NCI-H2171 (cell line): ENCODE measurements around the gene NRG2.

Source experiments
- DNase-seq: peaks from one replicate; lab custom pipeline; 2025; lab: John Stamatoyannopoulos, UW

NRG2 gene

DNA sequence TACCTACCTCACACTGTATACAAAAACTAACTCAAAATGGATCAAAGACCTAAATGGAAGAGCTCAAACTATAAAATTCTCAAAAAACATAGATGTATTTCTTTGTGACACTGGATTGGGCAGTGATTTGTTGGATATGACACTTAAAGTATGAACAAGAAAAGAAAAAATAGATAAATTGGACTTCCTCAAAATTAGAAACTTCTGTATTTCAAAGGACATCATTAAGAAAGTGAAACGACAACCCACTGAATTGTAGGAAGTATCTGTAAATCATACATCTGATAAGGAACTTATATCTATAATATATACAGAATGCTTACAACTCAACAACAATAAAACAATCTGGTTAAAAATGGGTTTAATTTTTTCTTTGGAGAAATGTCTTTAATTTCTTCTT, 96.7 kb downstream of the NRG2 start:
- no peak for DNase-seq

DNA sequence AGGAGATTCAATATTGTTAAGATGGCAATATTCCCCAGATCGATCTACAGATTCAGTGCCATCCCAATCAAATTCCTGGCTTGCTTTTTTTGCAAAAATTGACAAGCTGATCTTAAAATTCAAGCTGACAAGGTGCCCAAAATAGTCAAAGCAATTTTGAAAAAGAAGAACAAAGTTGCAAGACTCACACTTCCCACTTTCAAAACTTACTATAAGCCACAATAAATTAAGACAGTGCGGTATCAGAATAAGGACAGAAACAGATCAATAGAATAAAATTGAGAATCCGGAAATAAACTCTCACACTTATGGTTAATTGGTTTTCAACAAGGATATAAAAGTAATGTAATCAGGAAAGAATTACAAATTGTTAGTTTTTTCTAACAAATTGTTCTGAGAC, 97.1 kb downstream of the NRG2 start:
- no peak for DNase-seq

DNA sequence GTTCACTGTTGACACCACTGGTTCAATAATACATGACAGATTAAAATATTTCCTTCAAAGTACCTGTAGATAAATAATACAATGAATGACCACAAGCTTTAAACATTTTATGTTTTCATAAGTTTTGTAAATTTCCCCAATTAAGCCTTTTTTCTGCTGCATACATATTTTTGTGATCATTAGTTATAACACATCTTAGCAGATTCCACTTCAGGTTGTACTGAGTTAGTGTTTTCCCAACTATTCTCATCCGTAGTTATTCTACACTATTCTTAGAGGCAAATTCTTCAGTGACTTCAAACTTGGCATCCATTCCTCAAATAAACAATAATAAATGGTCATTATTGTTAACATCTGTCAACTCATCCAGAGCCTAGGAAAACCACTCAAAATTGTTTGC, 100.9 kb downstream of the NRG2 start:
- DNase-seq: no peak

DNA sequence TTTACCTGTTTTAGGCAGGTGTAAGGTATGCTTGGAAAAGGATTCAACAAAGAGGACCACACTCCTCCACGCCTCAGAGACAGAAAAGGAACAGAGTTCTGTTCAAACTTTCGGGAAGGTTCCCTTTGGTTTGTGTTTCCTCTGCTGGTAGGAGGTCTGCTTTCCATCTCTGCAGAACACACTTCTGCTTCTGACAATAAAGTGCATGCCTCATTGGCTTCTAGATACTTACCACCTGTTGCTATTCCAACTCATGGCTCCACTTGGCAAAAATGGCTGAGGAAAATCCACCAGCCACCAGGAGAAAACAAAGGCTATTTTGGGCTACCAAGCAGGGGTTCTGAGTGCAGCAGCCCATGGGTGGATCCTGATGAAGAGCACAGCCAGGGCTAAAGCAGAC, 112.7 kb downstream of the NRG2 start:
- no peak for DNase-seq

DNA sequence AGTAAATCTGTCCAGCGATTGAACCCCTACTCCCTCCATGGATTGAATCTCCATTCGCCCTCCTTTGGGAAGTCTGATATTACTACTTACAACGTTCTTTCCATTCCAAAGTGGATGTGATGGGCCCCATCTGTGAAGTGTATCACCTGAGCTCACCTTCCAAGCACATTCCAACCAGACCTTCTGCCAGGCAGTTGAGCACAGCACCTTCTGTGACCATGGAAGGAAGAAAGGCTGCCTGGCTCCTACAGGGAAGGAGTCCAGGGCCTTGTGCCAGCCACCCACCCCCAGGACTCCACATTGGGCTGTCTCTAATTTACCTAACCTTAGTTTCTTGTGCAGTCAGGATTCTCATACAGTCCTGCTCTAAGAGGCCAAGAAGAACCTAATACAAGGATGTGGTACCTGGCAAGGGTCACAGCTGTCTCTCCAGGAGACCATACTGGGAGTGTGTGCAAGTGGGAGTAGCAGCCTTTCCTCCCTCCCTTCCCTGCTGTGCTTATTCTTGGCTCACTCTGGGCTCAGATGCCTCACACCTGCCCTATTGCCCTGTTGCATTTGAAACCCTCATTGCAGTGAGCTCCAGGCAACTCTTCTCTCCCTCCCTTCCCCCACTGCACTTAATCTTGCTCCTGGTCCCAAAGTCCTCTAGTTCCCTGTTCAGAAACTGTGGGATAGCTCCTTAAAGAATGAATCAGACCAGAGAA, 116.1 kb downstream of the NRG2 start:
- no peak for DNase-seq

DNA sequence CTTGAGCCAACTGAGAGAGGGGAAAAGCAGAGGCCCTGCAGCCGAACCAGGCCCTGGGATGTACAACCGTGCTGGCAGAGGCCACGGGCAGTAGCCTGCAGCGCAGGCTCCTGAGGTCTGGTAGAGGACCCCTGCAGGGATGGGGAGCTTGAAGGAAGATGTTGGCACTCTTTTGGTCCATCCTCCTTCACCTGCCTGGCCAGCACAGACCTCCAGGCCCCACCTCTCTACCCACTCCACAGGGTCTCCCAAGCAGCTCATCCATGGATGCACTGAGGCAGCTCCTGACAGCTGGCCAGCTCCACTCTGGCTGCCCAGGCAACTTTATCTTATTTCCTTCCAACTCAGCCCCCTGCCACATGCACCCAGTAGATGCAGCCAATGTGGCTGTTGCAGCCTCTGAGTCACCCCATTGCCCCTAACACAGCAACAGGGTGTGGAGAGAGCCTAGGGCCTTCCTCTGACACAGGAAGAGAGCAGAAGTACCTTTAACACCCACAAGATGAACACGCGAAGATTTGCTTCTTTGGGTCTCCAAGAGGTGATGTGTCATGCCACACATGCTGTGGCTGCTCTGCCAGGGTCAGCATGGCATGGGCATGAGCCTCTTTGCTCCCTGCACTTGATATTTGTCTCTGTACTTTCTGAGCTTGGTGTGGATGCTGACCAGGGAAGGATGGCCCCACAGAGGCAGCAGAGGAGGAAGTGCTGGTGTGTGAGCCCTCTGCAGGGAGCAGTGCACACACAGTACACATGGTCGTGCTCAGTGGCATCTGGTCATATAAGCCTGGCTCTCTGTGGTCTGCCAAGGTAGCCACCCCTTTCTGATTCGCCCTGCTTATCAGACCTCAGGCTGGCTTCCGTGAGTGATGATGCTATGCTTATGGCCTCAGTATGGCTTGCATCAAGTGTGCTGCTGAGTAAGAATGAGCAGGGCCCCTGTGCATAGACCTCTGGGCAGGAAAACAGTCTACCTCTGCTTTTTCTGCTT, 117.2 kb downstream of the NRG2 start:
- no peak for DNase-seq

DNA sequence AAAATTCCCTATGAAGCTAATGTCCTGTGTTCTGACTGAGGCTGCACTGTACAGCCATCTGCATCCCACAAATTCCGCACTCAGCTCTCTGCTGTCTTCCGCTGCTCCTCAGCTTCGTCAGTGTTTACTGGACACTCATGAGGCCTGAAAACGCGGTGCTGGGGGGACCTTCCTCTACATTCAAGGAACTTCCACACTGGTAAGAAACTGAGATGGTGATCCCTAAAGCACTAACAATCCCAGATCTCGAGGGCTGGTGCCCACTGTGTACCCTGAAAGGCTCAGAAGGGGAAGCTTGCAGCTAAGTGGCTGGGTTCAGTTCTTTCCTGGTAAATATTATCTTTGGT, 117.9 kb downstream of the NRG2 start:
- no peak for DNase-seq

DNA sequence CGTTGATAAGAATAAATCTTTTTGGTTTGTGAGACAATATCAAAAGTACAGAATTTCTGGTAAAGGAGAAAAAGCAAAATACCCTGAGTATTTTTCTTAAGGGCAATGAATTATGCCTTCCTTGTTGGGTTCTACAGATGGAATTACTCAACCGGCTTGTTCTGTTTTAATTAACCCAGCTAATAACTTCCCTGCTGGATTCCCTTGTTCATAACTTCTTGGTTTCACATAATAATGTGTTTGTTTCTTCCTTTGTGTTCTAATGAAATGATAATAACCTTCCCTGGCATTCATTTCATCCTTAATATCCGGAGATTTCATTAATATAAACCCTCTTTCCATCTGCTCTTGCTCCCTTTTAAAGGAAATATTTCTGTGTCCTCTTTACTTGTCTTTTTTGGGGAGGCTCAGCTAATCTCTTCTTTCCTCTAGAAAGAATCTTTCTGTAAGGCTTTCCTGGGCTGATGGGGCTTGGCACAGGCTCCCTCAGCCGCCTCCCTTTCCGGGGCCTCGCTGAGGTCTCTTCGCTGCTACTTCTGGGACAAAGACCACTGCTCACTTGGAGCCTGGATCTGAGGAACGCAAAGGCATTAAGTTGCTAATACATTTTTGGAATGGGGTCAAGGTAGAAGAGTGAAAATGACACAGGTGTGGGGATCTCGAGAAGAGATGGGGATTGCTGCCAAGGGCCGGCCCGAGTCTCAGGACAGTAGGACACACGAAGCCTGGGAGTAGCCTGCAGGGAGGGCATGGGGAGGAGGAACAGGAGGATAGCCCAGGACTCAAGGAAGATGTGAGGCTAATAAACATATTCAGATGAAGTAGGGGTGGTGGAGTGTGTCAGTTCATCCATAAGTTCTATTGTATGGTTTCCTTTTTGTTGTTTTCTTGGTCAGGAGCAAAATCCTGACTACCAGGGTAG, 118.5 kb downstream of the NRG2 start:
- DNase-seq: no peak

DNA sequence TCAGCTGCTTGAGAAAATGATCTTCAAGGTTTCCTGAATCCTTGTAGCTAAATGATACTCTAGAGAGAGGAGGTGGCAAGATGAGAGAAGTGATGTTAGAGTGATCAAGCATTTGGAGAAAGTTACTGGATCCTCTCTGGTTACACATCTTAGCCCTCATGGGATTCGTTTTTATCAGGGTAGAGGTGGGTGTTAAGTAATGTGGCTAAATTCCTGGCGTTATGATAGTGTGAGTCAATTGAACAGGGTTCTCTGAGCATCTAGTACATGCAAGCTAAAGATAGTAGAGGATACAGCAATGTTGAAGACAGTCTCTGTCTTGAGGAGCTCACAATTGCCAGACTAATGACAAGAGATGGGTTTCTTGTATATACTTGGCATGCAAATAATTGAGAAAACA, 123.8 kb downstream of the NRG2 start:
- DNase-seq: no peak

DNA sequence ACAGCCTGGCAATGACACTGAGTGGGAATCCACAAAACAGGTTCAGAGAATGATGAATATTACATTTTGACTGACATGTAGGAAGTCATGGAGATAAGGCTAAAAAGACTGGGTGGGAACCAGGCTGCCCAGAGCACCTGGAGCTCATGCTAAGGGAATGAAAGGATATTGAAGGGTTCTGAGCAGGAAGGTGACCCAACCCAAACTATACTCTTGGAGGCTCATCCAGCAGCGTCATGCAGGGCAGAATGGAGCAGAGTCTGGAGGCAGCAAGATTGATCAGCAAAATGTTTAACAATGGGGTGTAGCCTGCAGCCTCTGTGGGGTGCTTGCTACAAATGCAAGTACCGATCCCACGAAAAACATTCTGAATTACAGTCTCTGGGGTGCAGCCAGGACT, 127.3 kb downstream of the NRG2 start:
- no peak for DNase-seq

DNA sequence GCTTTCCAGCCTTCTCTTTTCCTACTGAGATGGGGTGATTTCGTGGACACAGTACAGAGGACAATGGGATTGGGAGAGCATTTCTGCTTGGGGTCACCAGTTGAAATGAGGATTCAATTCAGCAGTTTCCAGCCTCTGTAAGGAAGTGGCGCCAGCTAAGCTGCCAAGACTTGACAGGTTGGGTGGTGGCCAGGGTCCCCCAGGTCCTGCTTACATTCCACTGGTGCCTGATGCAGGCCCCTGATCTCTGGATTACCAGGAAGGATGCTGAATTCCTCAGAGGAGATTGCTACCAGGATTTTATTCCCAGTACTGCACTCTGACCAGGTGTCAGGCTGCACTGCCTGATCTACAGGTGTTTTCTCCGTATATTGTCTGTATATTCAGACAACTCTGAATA, 127.8 kb downstream of the NRG2 start:
- no peak for DNase-seq

DNA sequence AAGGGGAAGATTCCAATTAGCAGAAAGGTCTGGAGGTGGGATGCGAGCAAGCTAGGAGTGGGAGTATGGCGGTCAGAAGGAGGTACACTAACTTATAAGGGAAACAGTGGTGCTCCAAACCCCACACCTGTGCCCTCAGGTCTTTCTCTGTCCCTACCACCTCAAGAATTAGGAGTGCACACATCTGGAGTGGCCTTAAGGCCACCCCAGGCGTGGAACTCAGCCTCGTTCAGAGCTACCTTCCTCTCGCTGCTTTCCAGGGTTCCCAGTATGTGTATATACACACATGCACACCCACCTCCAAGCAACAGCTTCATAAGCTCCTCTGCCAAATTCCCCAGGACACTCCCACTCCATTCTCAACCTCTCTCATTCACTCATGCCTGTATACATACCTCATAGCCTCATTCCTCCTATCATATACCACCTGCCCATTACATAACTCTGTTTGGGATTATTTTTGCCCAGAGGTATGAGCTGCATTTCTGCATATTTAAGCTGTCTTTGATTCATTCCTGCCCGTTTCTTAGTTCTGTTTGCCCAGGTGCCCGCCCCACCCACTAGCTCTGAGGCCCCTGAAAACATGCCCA, 128.8 kb downstream of the NRG2 start:
- DNase-seq: no peak

DNA sequence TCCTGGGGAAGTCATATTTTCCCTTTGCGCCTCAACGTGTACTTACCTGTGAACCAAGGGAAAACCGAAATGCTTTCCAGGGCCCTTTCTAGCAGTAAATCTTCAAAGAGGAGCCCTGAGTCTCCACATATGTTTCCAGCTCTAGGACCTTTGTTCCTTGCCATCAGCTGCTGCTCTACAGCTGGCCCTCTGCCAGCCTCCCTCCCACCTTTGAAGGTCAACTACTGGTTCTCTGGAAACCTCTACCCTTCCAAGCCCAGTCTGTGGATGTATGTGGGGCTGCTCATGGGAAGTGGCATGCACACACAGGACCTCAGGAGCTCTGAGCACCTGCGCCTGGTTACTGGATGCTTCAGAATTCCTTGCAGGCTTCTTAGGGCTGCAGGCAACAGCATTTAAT, 130.3 kb downstream of the NRG2 start:
- DNase-seq: no peak

DNA sequence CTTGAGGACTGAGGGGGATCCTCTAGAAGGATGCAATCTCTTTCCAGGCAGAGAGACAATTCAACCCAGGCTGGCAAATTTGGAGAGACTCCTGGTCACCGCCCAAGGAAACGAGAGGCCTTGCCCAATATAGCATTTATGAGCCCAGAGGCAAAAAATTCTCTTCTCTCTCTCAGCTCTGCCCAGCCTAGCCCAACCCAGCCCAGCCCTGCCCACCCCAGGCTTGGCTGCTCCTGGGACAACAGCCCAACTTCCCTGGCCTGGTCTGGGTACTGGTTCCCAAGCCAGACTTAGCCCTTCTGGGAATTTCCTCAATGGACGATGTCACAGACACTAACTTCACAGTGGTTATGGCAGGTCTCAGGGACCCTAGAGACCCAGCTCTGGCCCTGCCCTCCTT, 130.9 kb downstream of the NRG2 start:
- DNase-seq: no peak

DNA sequence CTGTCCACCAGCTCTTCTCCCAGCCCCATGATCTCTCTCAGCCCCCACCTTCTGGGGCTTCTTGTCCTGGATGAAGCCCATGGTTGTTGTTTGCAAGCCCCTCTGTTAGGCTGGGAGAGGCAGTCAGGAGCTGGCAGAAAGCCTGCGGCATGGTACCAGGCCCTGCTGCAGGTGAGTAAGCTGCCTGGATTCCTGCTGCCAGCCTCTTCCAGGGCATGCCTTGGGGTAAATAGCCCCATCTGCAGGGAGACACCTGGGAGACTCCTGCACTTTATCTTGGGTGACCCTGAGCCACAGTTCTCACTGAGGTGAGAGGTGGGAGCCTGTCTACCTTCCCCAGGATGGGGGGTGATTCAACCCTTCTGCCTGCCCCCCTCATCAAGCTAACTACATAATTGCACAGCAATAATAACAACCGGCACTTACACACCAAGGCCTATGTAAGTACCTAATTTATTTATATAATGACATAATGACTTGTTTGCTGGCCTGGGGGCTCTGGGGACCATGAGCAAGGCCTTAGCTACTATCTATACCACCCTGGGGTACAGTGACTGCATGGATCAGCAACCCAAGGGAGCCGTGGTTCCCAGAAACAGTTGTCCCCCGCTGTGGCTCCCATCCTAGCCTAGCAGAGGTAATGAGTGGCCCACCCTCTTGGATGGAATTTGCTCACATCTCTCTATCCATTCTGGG, 131.5 kb downstream of the NRG2 start:
- DNase-seq: no peak

DNA sequence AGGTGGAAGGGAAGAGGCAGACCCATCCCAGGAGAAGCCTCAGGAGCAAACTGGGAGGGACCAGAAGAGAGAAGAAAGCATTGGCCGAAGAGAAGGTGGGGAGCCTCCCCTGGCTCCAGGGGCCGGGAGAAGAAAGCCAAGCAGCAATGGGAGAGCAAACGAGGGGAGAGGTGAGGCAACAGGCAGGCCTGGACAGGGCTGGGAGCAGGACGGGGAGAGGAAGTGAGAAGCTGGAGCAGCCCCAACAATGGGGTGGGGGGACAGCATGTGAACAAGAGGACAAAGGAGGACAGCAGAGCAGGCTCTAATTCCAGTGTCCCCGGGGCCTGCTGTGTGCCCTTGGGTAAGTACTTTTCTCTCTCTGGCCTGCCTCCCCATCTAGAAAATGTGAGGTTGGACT, 132.2 kb downstream of the NRG2 start:
- DNase-seq: no peak

DNA sequence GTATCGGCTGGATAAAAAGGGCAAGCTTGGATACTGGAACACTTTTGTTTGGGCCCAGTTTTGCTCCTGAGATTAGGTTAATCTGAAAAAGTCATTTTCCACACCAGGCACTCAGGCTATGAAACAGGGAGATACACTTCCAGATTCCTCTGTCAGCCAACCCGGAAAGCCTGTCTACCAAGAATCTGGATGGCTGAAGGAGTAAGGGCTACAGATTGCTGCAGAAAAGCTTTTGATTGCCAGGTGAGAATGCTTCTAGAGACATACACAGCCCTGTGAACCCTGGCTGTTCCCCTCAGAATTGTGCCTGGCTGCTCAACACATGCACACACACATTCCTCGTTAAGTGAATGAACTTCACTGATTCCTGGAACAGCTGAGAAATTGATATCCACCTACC, 133.1 kb downstream of the NRG2 start:
- DNase-seq: no peak

DNA sequence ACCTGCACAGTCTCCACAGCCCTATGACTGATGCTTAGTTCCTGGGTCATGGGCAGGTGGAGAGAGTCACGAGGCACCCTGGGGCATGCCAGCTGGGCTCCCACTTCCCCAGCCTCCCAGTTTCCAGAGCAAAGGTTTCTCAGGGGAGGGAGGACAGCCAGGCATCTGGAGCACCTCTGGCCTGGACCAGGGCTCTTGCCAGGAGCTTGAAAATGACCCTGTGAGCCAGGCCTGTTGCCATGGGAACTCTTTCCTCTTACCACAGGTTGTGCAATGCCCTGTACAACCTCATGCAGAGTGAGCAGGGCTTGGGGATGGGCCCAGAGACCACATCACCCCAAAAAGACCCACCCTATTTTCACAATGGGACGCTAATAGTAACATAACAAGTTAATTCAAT, 134.3 kb downstream of the NRG2 start:
- DNase-seq: no peak

DNA sequence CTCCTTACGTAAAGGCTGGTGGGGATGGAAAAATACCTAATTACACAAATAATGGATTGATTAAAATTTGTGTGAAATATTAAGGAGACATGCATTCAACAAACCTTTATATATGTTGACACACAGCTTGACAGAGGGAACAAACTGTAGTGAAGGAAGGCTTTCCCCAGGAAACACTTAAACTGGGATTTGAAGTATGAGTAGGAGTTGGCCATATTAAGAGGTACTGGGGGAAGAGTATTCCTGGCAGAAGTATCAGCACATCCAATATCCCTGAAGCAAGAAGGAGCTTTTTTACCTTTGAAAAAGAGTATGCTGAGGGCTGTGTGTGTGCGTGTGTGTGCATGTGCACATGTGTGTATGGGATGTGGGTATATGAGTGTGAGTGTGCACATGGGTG, 136.4 kb downstream of the NRG2 start:
- DNase-seq: no peak

DNA sequence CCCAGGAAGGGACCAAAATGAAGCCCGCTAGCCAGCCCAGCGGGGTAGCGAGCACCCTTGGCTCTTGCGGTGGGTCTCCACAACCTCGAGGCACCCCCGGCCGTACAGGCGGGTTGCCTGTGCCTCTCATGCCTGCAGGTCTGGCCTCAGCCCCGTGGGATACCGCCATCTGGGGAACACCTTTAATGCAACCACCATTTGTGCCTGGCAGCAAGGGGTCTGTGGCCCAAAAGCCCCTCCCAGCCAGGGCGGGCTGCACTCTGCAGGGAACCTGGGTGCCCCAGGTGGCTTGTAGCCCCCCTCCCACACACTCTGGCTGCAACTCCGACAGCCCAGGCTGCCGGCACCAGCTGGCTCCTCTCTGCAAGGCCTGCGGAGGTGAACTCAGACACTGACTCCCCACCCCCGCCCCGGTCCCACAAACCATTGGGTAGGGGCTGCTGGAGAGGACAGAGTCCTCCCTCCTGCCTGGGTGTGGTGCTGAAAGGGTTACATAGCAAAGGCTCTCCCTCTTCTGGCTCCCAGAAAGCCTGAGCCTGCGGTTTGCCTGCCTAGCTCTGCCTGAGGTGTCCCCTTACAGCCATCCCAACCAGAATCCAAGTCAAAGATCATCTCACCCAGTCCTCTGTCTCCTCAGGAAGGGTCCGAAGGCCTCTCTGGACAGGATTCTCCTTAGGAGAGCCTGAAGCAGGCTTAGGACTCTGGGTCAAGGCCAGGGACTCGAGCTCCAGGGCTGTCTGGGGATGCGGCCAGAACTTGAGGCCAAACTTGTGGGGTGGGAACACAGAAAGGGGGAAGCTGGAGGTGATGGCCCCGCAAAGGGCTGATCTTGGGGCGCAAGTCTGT, 138.1 kb downstream of the NRG2 start:
- DNase-seq: peak; percentile 52

DNA sequence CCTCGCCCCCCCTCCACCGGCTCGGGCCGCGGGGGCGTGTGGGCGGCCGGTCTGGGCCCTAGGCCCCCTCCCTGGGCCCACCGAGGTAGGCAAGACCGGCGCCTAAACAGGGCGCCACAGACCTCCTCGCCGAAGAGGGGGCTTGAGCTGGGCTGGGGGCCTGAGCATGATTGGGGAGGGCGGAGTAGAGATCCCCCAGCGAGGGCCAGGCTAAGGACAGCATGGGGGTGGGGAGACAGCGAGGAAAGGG, 138.6 kb downstream of the NRG2 start:
- no peak for DNase-seq
